AG04449 (cell line): ENCODE results near the gene ASB15.

Experiments used
- CTCF ChIA-PET: fragments of 350-600 bp; formaldehyde crosslinking; extraction: SDS; loops from one replicate; lab custom pipeline; 2021; ENCODE audit warnings: antibody characterized with exemption; lab: Yijun Ruan, JAX
- POLR2A ChIA-PET: fragments of 400-600, 350-600 bp; formaldehyde crosslinking; extraction: SDS; loops from one replicate; lab custom pipeline; 2020; ENCODE audit warnings: antibody characterized with exemption, inconsistent platforms; lab: Yijun Ruan, JAX
- DNase-seq: peaks from one replicate; pipeline ENCODE4 v3.0.0-alpha.2; 2010; ENCODE audit warnings: low read depth, low spot score
- H3K4me3 ChIP-seq: 2 replicates; pipeline ENCODE4 v1.5.1; 2011; ENCODE audit warnings: low read depth, mild to moderate bottlenecking, control low read depth, low read length
- CTCF ChIP-seq: IDR thresholded peaks from one replicate; pipeline ENCODE4 v1.5.1; 2011; ENCODE audit warnings: mild to moderate bottlenecking, moderate library complexity, low read length, control low read depth, inconsistent platforms; ENCODE audit not compliant: insufficient read depth; ENCODE audit errors: missing control alignments

The ASB15 gene

GRCh38 chr7:123643495-123644441, 42.1 kb downstream of the ASB15 start:
- DNase-seq, result no peak
- peak overlapping the region; percentile 29 for H3K4me3 ChIP-seq
- POLR2A ChIA-PET, result interaction anchor here (0.5 kb wide), 1 partner anchor 105 kb away, joined by 3 read pairs; the partner anchor contains the start of gene WASL
- TF ChIP-seq CTCF, result no peak
- CTCF ChIA-PET, result interaction anchor here (1.1 to 2.0 kb wide), 2 partner anchors 9 to 222 kb away, joined by 4 to 9 read pairs; no protein-coding TSS in a partner anchor

GRCh38 chr7:123645516-123645915, 43.9 kb downstream of the ASB15 start:
- CTCF ChIA-PET, result interaction anchor here (0.8 to 2.0 kb wide), 3 partner anchors 9 to 29 kb away, joined by 3 to 9 read pairs (median 4); no protein-coding TSS in a partner anchor
- POLR2A ChIA-PET, result no interaction called here
- no peak for TF ChIP-seq CTCF

GRCh38 chr7:123647106-123647730, 45.6 kb downstream of the ASB15 start:
- no peak overlapping the region for H3K4me3 ChIP-seq
- DNase-seq, result no peak
- POLR2A ChIA-PET, result no interaction called here
- no peak for TF ChIP-seq CTCF
- CTCF ChIA-PET, result interaction anchor here (1.0 to 1.3 kb wide), 2 partner anchors 10 to 14 kb away, joined by 3 to 5 read pairs; no protein-coding TSS in a partner anchor

More at GRCh38 chr7:123645516-123645915, 43.9 kb downstream of the ASB15 start:
- no peak for DNase-seq
- H3K4me3 ChIP-seq, result no peak overlapping the region

GRCh38 chr7:123649964-123650363, 48.3 kb downstream of the ASB15 start:
- POLR2A ChIA-PET, result no interaction called here
- CTCF ChIA-PET, result interaction anchor here (0.7 to 1.1 kb wide), 2 partner anchors 14 to 51 kb away, joined by 3 to 5 read pairs; no protein-coding TSS in a partner anchor
- no peak overlapping the region for H3K4me3 ChIP-seq
- no peak for TF ChIP-seq CTCF
- no peak for DNase-seq

GRCh38 chr7:123650595-123650994, 49.0 kb downstream of the ASB15 start:
- CTCF ChIA-PET, result interaction anchor here (1.1 kb wide), 1 partner anchor 15 kb away, joined by 5 read pairs; no protein-coding TSS in a partner anchor

More at GRCh38 chr7:123650595-123650994, 49.0 kb downstream of the ASB15 start:
- POLR2A ChIA-PET, result no interaction called here
- no peak overlapping the region for H3K4me3 ChIP-seq
- no peak for TF ChIP-seq CTCF
- no peak for DNase-seq
